Liver (tissue), 3 donors: Measurements from ENCODE around the gene IL17RE.

Source experiments
- ATF3 ChIP-seq: IDR thresholded peaks from 2 replicates; pipeline ENCODE4 v1.6.1; 2016; ENCODE audit warnings: antibody characterized with exemption
- EGR1 ChIP-seq, 2 donors: IDR thresholded peaks; 2 replicates each; pipeline ENCODE4 v1.6.1; 2016 to 2018; ENCODE audit warnings: antibody characterized with exemption in 2 of 2, low read depth in 2 of 2
- GABPA ChIP-seq, 2 donors: IDR thresholded peaks in 1 of 2; conservative IDR thresholded peaks in 1 of 2; 2 replicates each; pipeline ENCODE4 v1.6.1; 2016; ENCODE audit warnings: antibody characterized with exemption in 2 of 2, mild to moderate bottlenecking in 1 of 2, moderate library complexity in 1 of 2
- HNF4G ChIP-seq: IDR thresholded peaks from 2 replicates; pipeline ENCODE4 v1.6.1; 2016; ENCODE audit warnings: antibody characterized with exemption
- JUND ChIP-seq, 2 donors: IDR thresholded peaks; 2 replicates each; pipeline ENCODE4 v1.6.1; 2016; ENCODE audit warnings: antibody characterized with exemption in 2 of 2
- MAX ChIP-seq: IDR thresholded peaks from 2 replicates; pipeline ENCODE4 v1.6.1; 2016; ENCODE audit warnings: antibody characterized with exemption
- REST ChIP-seq: IDR thresholded peaks from 2 replicates; pipeline ENCODE4 v1.6.1; 2016; ENCODE audit warnings: antibody characterized with exemption, mild to moderate bottlenecking
- RXRA ChIP-seq, 2 donors: IDR thresholded peaks; 2 replicates each; pipeline ENCODE4 v1.6.1; 2017 to 2018; ENCODE audit warnings: antibody characterized with exemption in 2 of 2, mild to moderate bottlenecking in 1 of 2
- SP1 ChIP-seq: IDR thresholded peaks from 2 replicates; pipeline ENCODE4 v1.6.1; 2018; ENCODE audit warnings: antibody characterized with exemption, mild to moderate bottlenecking
- YY1 ChIP-seq: IDR thresholded peaks from 2 replicates; pipeline ENCODE4 v1.6.1; 2016; ENCODE audit warnings: antibody characterized with exemption, mild to moderate bottlenecking
- TF ChIP-seq, protein P1 (sequence below): fragments of 150-350 bp; IDR thresholded peaks from 2 replicates; pipeline ENCODE4 v1.5.1; 2017; ENCODE audit warnings: improper control_type of control experiment, low read depth, low read length; ENCODE audit not compliant: missing input control
- TF ChIP-seq, protein P2 (sequence below): IDR thresholded peaks from 2 replicates; pipeline ENCODE4 v1.6.1; 2016; ENCODE audit warnings: antibody characterized with exemption
- donor health status: healthy.
- donor health status: healthy.

GRCh38 chr3:9937486-9938238 lies 35.0 kb downstream of the IL17RE start:
- TF ChIP-seq, protein P1, sequence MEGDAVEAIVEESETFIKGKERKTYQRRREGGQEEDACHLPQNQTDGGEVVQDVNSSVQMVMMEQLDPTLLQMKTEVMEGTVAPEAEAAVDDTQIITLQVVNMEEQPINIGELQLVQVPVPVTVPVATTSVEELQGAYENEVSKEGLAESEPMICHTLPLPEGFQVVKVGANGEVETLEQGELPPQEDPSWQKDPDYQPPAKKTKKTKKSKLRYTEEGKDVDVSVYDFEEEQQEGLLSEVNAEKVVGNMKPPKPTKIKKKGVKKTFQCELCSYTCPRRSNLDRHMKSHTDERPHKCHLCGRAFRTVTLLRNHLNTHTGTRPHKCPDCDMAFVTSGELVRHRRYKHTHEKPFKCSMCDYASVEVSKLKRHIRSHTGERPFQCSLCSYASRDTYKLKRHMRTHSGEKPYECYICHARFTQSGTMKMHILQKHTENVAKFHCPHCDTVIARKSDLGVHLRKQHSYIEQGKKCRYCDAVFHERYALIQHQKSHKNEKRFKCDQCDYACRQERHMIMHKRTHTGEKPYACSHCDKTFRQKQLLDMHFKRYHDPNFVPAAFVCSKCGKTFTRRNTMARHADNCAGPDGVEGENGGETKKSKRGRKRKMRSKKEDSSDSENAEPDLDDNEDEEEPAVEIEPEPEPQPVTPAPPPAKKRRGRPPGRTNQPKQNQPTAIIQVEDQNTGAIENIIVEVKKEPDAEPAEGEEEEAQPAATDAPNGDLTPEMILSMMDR, result no peak
- TF ChIP-seq SP1, result no peak
- TF ChIP-seq YY1, result no peak
- no peak for TF ChIP-seq REST
- TF ChIP-seq ATF3, result no peak
- no peak for TF ChIP-seq HNF4G
- no peak for TF ChIP-seq MAX
- TF ChIP-seq RXRA (IDR thresholded peaks at IDR 0.05), result no peak
- TF ChIP-seq EGR1 (IDR thresholded peaks at IDR 0.05; ENCODE audit: low read depth in 2 of 2), result no peak
- no peak for TF ChIP-seq GABPA (IDR thresholded peaks at IDR 0.05 in 1 of 2, conservative IDR thresholded peaks at IDR 0.05 in 1 of 2)
- TF ChIP-seq, protein P2, sequence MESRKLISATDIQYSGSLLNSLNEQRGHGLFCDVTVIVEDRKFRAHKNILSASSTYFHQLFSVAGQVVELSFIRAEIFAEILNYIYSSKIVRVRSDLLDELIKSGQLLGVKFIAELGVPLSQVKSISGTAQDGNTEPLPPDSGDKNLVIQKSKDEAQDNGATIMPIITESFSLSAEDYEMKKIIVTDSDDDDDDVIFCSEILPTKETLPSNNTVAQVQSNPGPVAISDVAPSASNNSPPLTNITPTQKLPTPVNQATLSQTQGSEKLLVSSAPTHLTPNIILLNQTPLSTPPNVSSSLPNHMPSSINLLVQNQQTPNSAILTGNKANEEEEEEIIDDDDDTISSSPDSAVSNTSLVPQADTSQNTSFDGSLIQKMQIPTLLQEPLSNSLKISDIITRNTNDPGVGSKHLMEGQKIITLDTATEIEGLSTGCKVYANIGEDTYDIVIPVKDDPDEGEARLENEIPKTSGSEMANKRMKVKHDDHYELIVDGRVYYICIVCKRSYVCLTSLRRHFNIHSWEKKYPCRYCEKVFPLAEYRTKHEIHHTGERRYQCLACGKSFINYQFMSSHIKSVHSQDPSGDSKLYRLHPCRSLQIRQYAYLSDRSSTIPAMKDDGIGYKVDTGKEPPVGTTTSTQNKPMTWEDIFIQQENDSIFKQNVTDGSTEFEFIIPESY, result no peak
- no peak for TF ChIP-seq JUND (IDR thresholded peaks at IDR 0.05)
